ENCODE measurements around the gene ZFYVE1. TPM values are rescaled to one million over a fixed set of nuclear protein-coding genes. Genes with fewer than 3 reads are reported as not detected.

ZFYVE1 gene
- total and polyA plus RNA-seq, 2 experiments from 2014 or later, result 3.2 to 12.5 TPM

DNA sequence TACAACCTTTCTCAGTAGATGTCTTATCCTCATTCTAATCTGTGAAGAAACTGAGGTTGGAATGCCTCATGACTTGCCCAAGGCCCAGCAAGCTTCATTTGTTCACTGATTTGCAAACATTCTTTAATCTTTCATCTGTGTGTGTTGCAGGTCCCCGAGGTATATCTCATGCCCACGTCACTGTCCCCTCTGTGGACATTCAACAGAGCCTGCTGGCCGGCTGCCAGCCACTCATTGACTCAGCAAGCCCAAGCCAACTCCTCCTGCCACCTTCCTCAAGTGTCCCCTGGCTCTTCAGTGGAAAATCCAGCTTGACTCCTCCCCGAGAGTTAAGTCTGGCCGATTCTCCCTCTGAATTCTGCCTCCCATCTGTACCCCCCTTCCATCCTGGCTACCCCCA, 102.6 kb downstream of the ZFYVE1 start:
- H4K20me1 ChIP-seq (replicated peaks; ENCODE audit: insufficient read depth), result no peaks in the 10 kb centered on the region
- peaks cover 5% of the 10 kb centered on the region; the same call in 1 of the 2 replicates for H3K4me1 ChIP-seq (ENCODE audit: insufficient read depth)
- 0 out of 2 replicates have a peak, but pooled peaks cover 4% of the 10 kb centered on the region for H3K9me2 ChIP-seq (ENCODE audit: insufficient read depth)
- H2AFZ ChIP-seq, result no peak overlapping the region
- no peak overlapping the region for H3K4me2 ChIP-seq
- H3K9me3 Mint-ChIP-seq, result no peaks in the 10 kb centered on the region
- peaks cover 9% of the 10 kb centered on the region for H3K4me1 Mint-ChIP-seq
- DNase-seq (ENCODE audit: low spot score) (no peak), ATAC-seq (no peak)
- H3F3A ChIP-seq (replicated peaks; ENCODE audit: low read depth), result no peaks in the 10 kb centered on the region
- H3K27ac ChIP-seq (ENCODE audit: low read depth), result no peak overlapping the region
- H3K27me3 Mint-ChIP-seq (ENCODE audit: insufficient read depth, low read depth, poor library complexity), result peaks cover 18% of the 10 kb centered on the region
- peaks cover 8% of the 10 kb centered on the region for H3K79me2 ChIP-seq (replicated peaks; ENCODE audit: insufficient read depth)
- no peaks in the 10 kb centered on the region for H3K36me3 ChIP-seq (ENCODE audit: insufficient read depth)
- H3K27ac Mint-ChIP-seq, result no peak overlapping the region
- H3K4me3 Mint-ChIP-seq, result no peak overlapping the region; the same call in 2 of the 3 replicates
- no peaks in the 10 kb centered on the region for H3K36me3 Mint-ChIP-seq (ENCODE audit: low read depth)
- H3K27me3 ChIP-seq (ENCODE audit: insufficient read depth), result peaks cover 14% of the 10 kb centered on the region
- H3K4me3 ChIP-seq, result no peak overlapping the region
- TF ChIP-seq ZNF114 (CRISPR knock-in tag; IDR thresholded peaks at IDR 0.05) (no peak), REST (IDR thresholded peaks at IDR 0.05; ENCODE audit: unreplicated experiment) (no peak), ZNF462 (CRISPR knock-in tag; IDR thresholded peaks at IDR 0.05) (no peak), JUNB (IDR thresholded peaks at IDR 0.05; ENCODE audit: unreplicated experiment) (no peak), ZNF331 (CRISPR knock-in tag; IDR thresholded peaks at IDR 0.05; ENCODE audit: low read depth) (no peak), CREB1 (CRISPR knock-in tag; IDR thresholded peaks at IDR 0.05; ENCODE audit: low read depth) (no peak), NANOG (IDR thresholded peaks at IDR 0.05; ENCODE audit: borderline replicate concordance) (no peak), EZH2 (IDR thresholded peaks at IDR 0.05; ENCODE audit: low read depth, unreplicated experiment) (no peak), EZH2phosphoT487 (IDR thresholded peaks at IDR 0.05; ENCODE audit: unreplicated experiment) (no peak), STAT1 (IDR thresholded peaks at IDR 0.05; ENCODE audit: unreplicated experiment) (no peak), POLR2AphosphoS5 (IDR thresholded peaks at IDR 0.05; ENCODE audit: low read depth) (no peak)
- TF ChIP-seq, protein P1, sequence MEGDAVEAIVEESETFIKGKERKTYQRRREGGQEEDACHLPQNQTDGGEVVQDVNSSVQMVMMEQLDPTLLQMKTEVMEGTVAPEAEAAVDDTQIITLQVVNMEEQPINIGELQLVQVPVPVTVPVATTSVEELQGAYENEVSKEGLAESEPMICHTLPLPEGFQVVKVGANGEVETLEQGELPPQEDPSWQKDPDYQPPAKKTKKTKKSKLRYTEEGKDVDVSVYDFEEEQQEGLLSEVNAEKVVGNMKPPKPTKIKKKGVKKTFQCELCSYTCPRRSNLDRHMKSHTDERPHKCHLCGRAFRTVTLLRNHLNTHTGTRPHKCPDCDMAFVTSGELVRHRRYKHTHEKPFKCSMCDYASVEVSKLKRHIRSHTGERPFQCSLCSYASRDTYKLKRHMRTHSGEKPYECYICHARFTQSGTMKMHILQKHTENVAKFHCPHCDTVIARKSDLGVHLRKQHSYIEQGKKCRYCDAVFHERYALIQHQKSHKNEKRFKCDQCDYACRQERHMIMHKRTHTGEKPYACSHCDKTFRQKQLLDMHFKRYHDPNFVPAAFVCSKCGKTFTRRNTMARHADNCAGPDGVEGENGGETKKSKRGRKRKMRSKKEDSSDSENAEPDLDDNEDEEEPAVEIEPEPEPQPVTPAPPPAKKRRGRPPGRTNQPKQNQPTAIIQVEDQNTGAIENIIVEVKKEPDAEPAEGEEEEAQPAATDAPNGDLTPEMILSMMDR (conservative IDR thresholded peaks at IDR 0.05; ENCODE audit: low read depth in 2 of 2), result no peak
- TF ChIP-seq, protein P2, sequence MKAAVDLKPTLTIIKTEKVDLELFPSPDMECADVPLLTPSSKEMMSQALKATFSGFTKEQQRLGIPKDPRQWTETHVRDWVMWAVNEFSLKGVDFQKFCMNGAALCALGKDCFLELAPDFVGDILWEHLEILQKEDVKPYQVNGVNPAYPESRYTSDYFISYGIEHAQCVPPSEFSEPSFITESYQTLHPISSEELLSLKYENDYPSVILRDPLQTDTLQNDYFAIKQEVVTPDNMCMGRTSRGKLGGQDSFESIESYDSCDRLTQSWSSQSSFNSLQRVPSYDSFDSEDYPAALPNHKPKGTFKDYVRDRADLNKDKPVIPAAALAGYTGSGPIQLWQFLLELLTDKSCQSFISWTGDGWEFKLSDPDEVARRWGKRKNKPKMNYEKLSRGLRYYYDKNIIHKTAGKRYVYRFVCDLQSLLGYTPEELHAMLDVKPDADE (IDR thresholded peaks at IDR 0.05), result no peak

Measured in GM23338 (cell line).